Gastrocnemius medialis (tissue), 4 donors: ENCODE data around the gene SATB2.

Experiments
- CTCF ChIP-seq, 5 experiments: fragments of 450-650 bp in 3 of 5; fragments of 200-600 bp in 2 of 5; sonication (generic) in 2 of 5; IDR thresholded peaks in 4 of 5; conservative IDR thresholded peaks in 1 of 5; 1 replicate in 4 of 5; 2 replicates in 1 of 5; pipeline ENCODE4 v1.5.1; 2016 to 2019; ENCODE audit warnings: antibody characterized with exemption in 5 of 5, mild to moderate bottlenecking in 3 of 5, moderate library complexity in 3 of 5
- POLR2A ChIP-seq, 2 donors: fragments of 450-650 bp; IDR thresholded peaks; one replicate each; pipeline ENCODE4 v1.6.1; 2017; ENCODE audit warnings: antibody characterized with exemption in 2 of 2, mild to moderate bottlenecking in 2 of 2, moderate library complexity in 2 of 2

DNA sequence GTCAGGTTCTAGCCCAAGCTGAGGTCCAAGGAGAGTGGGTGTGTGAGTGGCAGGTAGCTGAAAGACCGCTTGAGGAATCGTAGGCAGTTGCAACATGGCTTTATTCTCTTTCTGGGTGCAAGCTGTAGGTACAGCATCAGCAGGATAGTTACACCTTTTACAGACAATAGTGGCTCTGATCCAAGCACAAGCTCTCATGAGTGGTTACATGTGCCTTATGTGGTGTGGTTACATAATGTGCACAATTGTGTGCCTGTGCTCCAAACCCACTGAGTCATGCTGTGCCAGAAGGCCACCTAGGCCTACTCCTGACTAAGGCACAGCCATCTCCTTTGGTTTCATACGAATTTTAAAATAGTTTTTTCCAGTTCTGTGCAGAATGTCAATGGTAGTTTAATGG is 227.6 kb downstream of the SATB2 start:
- TF ChIP-seq CTCF (IDR thresholded peaks at IDR 0.05 in 4 of 5, conservative IDR thresholded peaks at IDR 0.05 in 1 of 5) (no peak), POLR2A (IDR thresholded peaks at IDR 0.05) (no peak)
